HepG2 (cell line): ENCODE results near the gene FOXRED2. TPM values are rescaled to one million over a fixed set of nuclear protein-coding genes. Genes with fewer than 3 reads are reported as not detected.

Experiments
- ARNT2 ChIP-seq: sonication (generic); formaldehyde crosslinking; IDR thresholded peaks from 2 replicates; pipeline ENCODE4 v1.8.0; 2022; ENCODE audit warnings: mild to moderate bottlenecking, low read depth, missing genetic modification reagents, moderate library complexity
- ARNTL ChIP-seq: sonication (generic); formaldehyde crosslinking; IDR thresholded peaks from 2 replicates; pipeline ENCODE4 v1.4.0; 2020; ENCODE audit warnings: mild to moderate bottlenecking, missing genetic modification reagents
- CEBPB ChIP-seq: IDR thresholded peaks from 2 replicates; pipeline ENCODE4 v1.6.1; 2011; ENCODE audit warnings: low read depth, low read length, improper control_type of control experiment, borderline replicate concordance
- KLF13 ChIP-seq: sonication (generic); formaldehyde crosslinking; IDR thresholded peaks from 2 replicates; pipeline ENCODE4 v1.4.0; 2020; ENCODE audit warnings: mild to moderate bottlenecking, missing genetic modification reagents
- LBX2 ChIP-seq: sonication (generic); formaldehyde crosslinking; IDR thresholded peaks from 2 replicates; pipeline ENCODE4 v1.5.0; 2020; ENCODE audit warnings: missing genetic modification reagents, mild to moderate bottlenecking, borderline replicate concordance
- MATR3 ChIP-seq: sonication (generic); formaldehyde crosslinking; IDR thresholded peaks from 2 replicates; pipeline ENCODE4 v1.4.0; 2020; ENCODE audit warnings: missing genetic modification reagents
- MED13 ChIP-seq: sonication (generic); formaldehyde crosslinking; IDR thresholded peaks from 2 replicates; pipeline ENCODE4 v1.5.0; 2020; ENCODE audit warnings: missing genetic modification reagents
- PBX2 ChIP-seq: IDR thresholded peaks from 2 replicates; pipeline ENCODE4 v1.6.1; 2016; ENCODE audit warnings: control low read depth
- PCBP1 ChIP-seq: fragments of 200-400 bp; formaldehyde crosslinking; IDR thresholded peaks from 2 replicates; pipeline ENCODE4 v1.6.1; 2017; ENCODE audit warnings: mild to moderate bottlenecking, low read depth, low read length, borderline replicate concordance
- RBAK ChIP-seq: sonication (generic); formaldehyde crosslinking; IDR thresholded peaks from 2 replicates; pipeline ENCODE4 v1.5.1; 2020; ENCODE audit warnings: mild to moderate bottlenecking, missing genetic modification reagents
- SETDB1 ChIP-seq: sonication (generic); formaldehyde crosslinking; IDR thresholded peaks from 2 replicates; pipeline ENCODE4 v1.5.1; 2020; ENCODE audit warnings: missing genetic modification reagents, mild to moderate bottlenecking, borderline replicate concordance
- SIN3B ChIP-seq: fragments of 150-350 bp; IDR thresholded peaks from 2 replicates; pipeline ENCODE4 v1.6.1; 2014; ENCODE audit warnings: low read length
- TSC22D2 ChIP-seq: sonication (generic); formaldehyde crosslinking; IDR thresholded peaks from 2 replicates; pipeline ENCODE4 v1.5.1; 2020; ENCODE audit warnings: missing genetic modification reagents, mild to moderate bottlenecking, borderline replicate concordance
- ZNF124 ChIP-seq: sonication (generic); formaldehyde crosslinking; IDR thresholded peaks from 2 replicates; pipeline ENCODE4 v1.4.0; 2020; ENCODE audit warnings: missing genetic modification reagents
- ZNF33B ChIP-seq: sonication (generic); formaldehyde crosslinking; IDR thresholded peaks from 2 replicates; pipeline ENCODE4 v1.5.1; 2020; ENCODE audit warnings: mild to moderate bottlenecking, missing genetic modification reagents
- ZNF556 ChIP-seq: sonication (generic); formaldehyde crosslinking; IDR thresholded peaks from 2 replicates; pipeline ENCODE4 v1.4.0; 2020; ENCODE audit warnings: mild to moderate bottlenecking, missing genetic modification reagents, borderline replicate concordance
- ZNF567 ChIP-seq: sonication (generic); formaldehyde crosslinking; IDR thresholded peaks from 2 replicates; pipeline ENCODE4 v1.8.1; 2023; ENCODE audit warnings: mild to moderate bottlenecking, missing genetic modification reagents, borderline replicate concordance
- ZNF644 ChIP-seq: IDR thresholded peaks from 2 replicates; pipeline ENCODE4 v1.6.1; 2016; ENCODE audit warnings: low read depth
- ZNF878 ChIP-seq: sonication (generic); formaldehyde crosslinking; IDR thresholded peaks from 2 replicates; pipeline ENCODE4 v1.8.1; 2023; ENCODE audit warnings: mild to moderate bottlenecking, missing genetic modification reagents, moderate library complexity
- ZUFSP ChIP-seq: sonication (generic); formaldehyde crosslinking; IDR thresholded peaks from 2 replicates; pipeline ENCODE4 v1.9.0; 2021; ENCODE audit warnings: missing genetic modification reagents, mild to moderate bottlenecking, borderline replicate concordance
- polyA plus RNA-seq, 8 experiments: library from polyadenylated mRNA; depleted of rRNA in 3 of 8; stranded (reverse) in 7 of 8; unstranded in 1 of 8; fragments of >200 nt; fragmentation: Illumina TruSeq in 4 of 8; extraction: Trizol in 4 of 8; gene quantifications; 2 replicates each; pipeline versions ENCODE4 v1.2.1 to v1.2.3, GENCODE V29; 2011 to 2016; ENCODE audit warnings: low read depth in 4 of 8, missing spikeins in 1 of 8, mixed read lengths in 1 of 8; ENCODE audit not compliant: insufficient read depth in 1 of 8
- total RNA-seq, 5 experiments: library from RNA; depleted of rRNA; stranded (reverse); fragments of >200 nt; fragmentation: Illumina TruSeq; extraction: Trizol; gene quantifications; 2 replicates each; pipeline ENCODE4 v1.2.3, GENCODE V29; 2016; ENCODE audit warnings: low read depth in 1 of 5
- TF ChIP-seq, protein P1 (sequence below): sonication (generic); IDR thresholded peaks from 2 replicates; pipeline ENCODE4 v1.6.1; 2016; ENCODE audit warnings: low read depth, borderline replicate concordance
- TF ChIP-seq, protein P2 (sequence below): sonication (generic); formaldehyde crosslinking; IDR thresholded peaks from 2 replicates; pipeline ENCODE4 v1.4.0; 2020; ENCODE audit warnings: missing genetic modification reagents
- TF ChIP-seq, protein P3 (sequence below): IDR thresholded peaks from 2 replicates; pipeline ENCODE4 v1.6.1; 2016; ENCODE audit warnings: missing compliant biosample characterization, missing genetic modification reagents, borderline replicate concordance

Gene FOXRED2
- total and polyA plus RNA-seq, 2 of the 13 experiments (the other 11 are each of a cell fraction or from before 2014, with no cell fraction given), result 9.3 to 28.1 TPM

- TF ChIP-seq ZUFSP (CRISPR knock-in tag) (no peak), ZNF567 (CRISPR knock-in tag) (no peak), ZNF124 (CRISPR knock-in tag) (peak; percentile 54), TSC22D2 (CRISPR knock-in tag) (no peak; the same call in none of the 2 replicates), ARNT2 (CRISPR knock-in tag) (peak; percentile 73; the same call in 1 of the 2 replicates), ZNF556 (CRISPR knock-in tag) (peak; percentile 32; the same call in 1 of the 2 replicates), KLF13 (CRISPR knock-in tag) (no peak), ARNTL (0 out of 2 replicates have a peak, but pooled peaks have one; percentile 21), RBAK (CRISPR knock-in tag) (no peak), LBX2 (CRISPR knock-in tag) (no peak), PCBP1 (peak; percentile 67; the same call in 1 of the 2 replicates), CEBPB (no peak), SIN3B (no peak; the same call in 1 of the 2 replicates), ZNF644 (CRISPR knock-in tag) (no peak), ZNF878 (CRISPR knock-in tag) (no peak), PBX2 (CRISPR knock-in tag) (peak; percentile 63), ZNF33B (no peak), MED13 (CRISPR knock-in tag) (no peak; the same call in 1 of the 2 replicates), MATR3 (CRISPR knock-in tag) (no peak), SETDB1 (CRISPR knock-in tag) (no peak)
- TF ChIP-seq, protein P1, sequence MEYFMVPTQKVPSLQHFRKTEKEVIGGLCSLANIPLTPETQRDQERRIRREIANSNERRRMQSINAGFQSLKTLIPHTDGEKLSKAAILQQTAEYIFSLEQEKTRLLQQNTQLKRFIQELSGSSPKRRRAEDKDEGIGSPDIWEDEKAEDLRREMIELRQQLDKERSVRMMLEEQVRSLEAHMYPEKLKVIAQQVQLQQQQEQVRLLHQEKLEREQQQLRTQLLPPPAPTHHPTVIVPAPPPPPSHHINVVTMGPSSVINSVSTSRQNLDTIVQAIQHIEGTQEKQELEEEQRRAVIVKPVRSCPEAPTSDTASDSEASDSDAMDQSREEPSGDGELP, result no peak
- TF ChIP-seq, protein P2, sequence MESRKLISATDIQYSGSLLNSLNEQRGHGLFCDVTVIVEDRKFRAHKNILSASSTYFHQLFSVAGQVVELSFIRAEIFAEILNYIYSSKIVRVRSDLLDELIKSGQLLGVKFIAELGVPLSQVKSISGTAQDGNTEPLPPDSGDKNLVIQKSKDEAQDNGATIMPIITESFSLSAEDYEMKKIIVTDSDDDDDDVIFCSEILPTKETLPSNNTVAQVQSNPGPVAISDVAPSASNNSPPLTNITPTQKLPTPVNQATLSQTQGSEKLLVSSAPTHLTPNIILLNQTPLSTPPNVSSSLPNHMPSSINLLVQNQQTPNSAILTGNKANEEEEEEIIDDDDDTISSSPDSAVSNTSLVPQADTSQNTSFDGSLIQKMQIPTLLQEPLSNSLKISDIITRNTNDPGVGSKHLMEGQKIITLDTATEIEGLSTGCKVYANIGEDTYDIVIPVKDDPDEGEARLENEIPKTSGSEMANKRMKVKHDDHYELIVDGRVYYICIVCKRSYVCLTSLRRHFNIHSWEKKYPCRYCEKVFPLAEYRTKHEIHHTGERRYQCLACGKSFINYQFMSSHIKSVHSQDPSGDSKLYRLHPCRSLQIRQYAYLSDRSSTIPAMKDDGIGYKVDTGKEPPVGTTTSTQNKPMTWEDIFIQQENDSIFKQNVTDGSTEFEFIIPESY (CRISPR knock-in tag), result no peak
- TF ChIP-seq, protein P3, sequence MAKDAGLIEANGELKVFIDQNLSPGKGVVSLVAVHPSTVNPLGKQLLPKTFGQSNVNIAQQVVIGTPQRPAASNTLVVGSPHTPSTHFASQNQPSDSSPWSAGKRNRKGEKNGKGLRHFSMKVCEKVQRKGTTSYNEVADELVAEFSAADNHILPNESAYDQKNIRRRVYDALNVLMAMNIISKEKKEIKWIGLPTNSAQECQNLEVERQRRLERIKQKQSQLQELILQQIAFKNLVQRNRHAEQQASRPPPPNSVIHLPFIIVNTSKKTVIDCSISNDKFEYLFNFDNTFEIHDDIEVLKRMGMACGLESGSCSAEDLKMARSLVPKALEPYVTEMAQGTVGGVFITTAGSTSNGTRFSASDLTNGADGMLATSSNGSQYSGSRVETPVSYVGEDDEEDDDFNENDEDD (CRISPR knock-in tag), result no peak
Observed at GRCh38 chr22:36481393-36482168, 25.3 kb downstream of the FOXRED2 start, which contains the start of gene TXN2 (continued).
